GM19351 (cell line): ENCODE data around the gene NKX3-2.
"Not testable (repeated sequence)": the region's sequence is repeated elsewhere in the genome, so short reads cannot be mapped to it uniquely, and the experiment has no call there.

ENCODE experiments used
- ATAC-seq: cut with Tn5 transposase; IDR thresholded peaks from one replicate; pipeline ENCODE4 v1.9.1; 2021; ENCODE audit warnings: mild to moderate bottlenecking, moderate library complexity; ENCODE audit not compliant: unreplicated experiment

NKX3-2 gene

DNA sequence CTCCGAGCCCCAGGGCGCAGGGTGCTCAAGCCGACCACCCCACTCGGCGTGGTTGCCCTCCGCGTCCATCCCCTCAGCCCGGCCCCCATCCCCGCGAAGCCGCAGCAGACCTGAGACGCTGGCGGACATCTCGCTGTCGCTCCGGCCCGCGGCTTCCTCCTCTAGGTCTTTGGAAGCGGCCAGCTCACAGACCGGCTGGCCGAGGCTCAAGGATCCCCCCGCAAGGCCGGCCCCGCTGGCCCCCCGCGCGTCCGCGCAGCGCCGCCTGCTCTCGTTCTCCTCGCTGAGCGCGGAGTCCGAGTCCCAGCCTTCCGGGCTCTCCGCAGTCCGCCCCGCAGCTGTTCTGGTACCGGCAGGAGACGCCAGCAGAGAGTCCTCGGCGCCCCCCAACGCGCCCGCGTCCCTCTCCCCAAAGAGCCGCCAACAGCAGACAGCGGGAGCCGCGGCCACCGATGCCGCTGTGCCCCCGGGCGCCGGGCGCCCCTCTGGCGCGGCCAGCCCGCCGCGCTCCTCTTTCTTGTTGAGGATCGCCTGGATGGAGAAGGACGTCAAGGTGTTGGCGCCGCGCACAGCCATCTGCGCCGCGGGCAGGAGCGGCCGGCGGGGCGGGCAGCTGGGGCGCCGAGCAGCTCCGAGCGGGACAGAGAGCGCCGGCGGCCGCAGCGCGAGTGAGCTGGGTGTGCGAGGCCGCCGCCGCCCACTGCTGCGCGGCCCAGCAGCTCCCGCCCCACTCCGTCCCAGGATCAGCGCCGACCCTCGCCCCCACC is at the start of gene NKX3-2:
TSS of gene NKX3-2 (minus strand) at position 670 of the 767 bp plus-strand sequence. CDS start at position 576, 94 bp downstream.
- no peak for ATAC-seq

GRCh38 chr4:13592220-13592619 is 47.9 kb upstream of the NKX3-2 start:
- ATAC-seq, result no peak

DNA sequence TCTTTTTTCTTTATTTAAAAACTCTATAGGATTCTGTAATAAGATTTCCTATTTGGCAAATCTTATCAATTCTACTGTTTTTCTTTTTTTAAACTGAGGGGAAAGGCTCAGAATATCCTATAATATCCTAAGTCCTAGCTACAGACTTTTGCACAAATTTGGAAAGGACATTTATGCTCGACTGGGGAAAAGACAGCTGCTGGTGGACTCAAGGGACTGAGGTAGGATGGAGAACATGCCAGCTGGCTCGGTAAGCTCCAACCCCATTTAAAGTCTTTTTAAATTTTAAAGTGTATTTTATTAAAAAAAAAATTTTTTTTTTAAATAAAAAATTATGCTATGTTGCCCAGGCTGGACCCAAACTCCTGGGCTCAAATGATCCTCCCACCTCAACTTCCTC is 46.5 kb upstream of the NKX3-2 start:
- no peak for ATAC-seq

- no peak for ATAC-seq
Measured at GRCh38 chr4:13588954-13589353, 44.6 kb upstream of the NKX3-2 start.

GRCh38 chr4:13584481-13584880 is 40.2 kb upstream of the NKX3-2 start:
- no peak for ATAC-seq

- no peak for ATAC-seq
Measured at GRCh38 chr4:13580036-13580435, 35.7 kb upstream of the NKX3-2 start.

DNA sequence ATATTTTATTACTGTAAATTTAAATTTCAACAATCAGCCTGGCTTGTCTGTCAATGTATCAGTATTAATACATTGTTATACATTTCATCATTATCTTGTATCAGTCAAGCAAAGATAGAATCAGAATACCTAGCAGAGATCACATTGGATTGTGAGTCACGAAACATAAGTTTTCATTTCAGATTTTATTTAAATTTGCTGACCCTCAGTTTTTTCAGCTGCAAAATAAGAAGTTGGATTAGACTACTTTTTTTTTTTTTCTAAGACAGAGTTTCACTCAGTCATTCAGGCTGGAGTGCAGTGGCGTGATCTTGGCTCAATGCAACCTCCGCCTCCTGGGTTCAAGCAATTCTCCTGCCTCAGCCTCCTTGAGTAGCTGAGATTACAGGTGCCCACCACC is 33.4 kb upstream of the NKX3-2 start:
- no peak for ATAC-seq

DNA sequence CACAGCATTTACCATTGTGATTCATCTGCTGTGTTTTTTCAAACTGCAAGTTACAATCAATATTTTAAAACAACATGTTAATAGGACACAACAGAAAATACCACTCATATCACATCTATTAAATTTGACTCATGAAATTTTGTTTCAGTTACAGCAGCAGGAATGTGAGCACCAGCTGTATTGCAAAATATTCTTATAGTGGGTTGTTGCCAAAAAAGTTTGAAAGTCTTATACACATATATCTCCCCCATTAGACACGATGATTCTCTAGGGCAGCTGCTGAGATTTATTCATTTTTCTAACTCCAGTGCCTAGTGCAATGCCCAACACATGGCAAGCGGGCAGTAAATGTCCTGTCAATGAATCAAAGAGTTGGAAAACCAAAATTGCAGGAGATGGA is 26.6 kb upstream of the NKX3-2 start:
- ATAC-seq, result no peak

DNA sequence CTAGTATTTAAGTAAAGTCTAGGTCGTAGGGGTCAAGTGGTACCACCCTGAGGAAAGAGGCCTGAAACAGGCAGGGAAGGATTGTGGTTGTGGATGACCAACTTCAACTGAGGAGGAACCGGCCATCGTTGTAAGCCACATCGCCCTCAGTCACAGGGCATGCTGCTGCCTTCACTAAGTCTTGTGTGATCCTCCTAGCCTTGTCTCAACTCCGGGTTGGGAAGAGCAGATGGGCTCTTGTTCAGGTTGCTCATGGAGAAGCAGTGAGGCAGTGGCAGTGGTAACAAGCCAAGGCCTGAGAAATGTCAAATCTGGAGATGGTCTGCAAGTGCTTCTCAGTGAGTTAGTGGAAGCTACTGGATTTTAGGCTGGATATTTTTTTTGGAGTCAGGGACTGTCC is 22.8 kb upstream of the NKX3-2 start:
- no peak for ATAC-seq

DNA sequence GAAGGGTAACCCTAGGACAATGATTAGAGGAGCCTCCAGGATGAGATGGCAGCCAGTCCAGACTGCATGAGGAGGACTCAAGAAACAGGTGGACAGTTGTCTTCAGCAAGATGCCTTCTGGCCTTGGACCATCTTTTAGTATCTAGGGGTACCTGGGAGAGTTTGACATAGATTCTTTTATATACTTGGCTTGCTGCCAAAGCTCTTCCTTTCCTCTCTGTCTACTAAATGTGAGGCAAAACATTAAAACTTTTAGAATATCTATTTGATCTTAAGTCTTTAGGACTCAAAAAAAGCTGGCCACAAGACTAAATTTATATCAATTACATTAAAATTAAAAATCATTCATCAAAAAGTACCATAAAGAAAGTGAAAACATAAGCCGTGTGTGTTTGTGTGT is 18.6 kb upstream of the NKX3-2 start:
- no peak for ATAC-seq

DNA sequence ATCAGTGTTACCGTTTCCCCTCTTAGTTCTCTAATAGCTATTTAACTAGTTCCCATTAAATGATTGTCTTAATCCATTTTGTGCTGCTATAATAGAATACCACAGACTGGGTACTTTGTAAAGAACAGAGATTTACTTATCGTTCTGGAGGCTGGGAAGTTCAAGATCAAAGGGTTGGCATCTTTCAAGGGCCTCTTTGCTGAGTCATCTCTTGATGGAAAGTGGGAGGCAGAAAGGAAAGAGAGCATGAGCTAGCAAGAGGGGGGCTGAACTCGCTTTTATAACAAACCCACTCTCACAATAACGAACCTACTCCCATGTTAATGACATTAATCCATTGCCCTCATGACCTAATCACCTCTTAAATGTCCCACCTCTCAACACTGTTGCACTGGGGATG is 17.4 kb upstream of the NKX3-2 start:
- no peak for ATAC-seq

DNA sequence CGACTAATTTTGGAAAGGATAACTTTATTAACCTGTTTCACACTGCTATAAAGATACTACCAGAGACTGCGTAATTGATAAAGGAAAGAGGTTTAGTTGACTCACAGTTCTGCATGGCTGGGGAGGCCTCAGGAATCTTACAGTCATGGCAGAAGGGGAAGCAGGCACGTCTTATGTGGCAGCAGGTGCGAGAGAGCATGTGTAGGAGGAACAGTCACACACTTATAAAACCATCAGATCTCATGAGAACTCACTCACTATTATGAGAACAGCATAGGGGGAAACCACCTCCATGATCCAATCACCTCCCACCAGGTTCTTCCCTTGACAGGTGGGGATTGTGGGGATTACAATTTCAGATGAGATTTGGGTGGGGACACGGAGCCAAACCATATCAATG is 15.8 kb upstream of the NKX3-2 start:
- ATAC-seq, result not testable (repeated sequence)

DNA sequence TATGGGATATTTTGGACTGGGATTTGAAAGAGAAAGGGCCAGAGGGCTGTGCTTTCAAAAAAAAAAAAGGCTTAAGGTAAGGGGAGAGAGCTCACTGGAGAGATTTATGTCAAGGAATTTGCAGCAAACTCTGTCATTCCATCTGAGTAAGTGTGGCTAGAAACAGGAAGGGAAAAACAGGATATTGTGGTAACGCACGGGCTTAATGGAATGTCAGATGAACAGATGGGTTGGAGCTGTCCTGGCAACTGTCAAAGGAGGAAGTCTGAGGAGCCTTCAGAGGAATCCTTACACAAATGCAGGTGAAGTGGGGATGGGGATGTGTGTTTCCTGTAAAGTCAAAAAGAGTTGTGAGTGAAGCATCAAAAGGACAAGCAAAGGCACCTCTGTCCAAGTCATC is 15.1 kb upstream of the NKX3-2 start:
- no peak for ATAC-seq

DNA sequence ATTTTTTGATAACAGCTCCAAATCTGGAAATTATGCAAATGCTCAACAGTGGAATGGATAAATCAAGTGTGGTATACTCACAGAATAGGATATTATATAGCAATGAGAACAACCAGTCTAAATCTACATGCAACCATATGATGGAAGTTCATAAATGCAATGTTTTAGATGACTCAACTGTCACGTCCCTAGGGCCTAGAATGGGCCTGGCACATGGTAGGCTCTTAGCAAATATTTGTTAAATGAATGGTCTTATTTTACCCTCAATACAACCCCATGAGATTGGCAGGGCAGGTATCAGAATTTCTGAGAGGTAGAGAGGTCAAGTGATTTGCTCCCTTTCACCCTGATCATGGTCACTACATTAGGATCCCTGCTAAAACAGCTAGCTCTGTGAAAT is 14.6 kb upstream of the NKX3-2 start:
- ATAC-seq, result no peak

GRCh38 chr4:13555325-13555724 is 11.0 kb upstream of the NKX3-2 start:
- no peak for ATAC-seq

DNA sequence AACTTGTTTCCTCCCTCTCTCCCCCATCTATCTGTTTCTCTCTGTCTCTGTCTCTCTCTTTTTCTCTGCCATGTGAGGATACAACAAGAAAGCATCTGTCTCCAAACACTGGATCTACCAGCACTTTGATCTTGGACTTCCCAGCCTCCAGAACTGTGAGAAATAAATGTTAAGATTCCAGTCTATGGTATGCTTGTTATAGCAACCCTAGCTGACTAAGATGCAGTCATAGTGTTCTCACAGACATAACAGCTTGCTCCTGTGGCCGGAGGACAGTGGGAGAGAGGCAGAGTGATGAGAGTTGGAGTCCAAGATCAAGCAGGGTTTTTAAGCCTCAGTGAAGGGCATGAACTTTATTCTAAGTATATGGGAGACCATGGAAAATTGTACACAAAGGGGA is 8.8 kb upstream of the NKX3-2 start:
- ATAC-seq, result no peak

DNA sequence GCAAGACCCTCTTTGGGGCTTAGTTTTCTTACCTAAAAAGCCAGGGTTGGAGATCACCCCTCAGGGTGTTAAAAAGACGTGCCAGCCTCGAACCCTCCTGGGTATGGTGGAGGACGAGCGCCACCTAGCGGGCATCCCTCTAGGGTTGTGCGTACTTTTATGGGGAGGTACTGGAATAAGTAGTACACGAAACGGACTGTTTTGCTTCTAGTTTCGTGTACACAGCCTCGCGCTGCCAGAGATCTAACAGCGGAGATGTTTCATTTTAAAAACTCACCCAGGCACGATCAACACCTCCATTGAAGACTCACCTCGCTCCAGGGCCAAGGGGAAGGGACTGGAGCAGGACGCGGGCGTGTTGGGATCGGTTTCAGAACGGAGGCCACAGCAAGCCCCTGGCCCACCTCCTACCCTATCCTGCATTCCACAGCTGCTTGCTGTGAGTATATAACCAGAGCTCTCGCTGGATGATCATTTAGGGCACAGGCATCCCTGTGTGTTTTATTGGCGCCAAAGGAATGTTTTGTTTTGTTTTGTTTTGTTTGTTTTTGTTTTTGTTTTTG is 4.8 kb upstream of the NKX3-2 start:
- peak; percentile 66 for ATAC-seq

GRCh38 chr4:13548059-13548983 is 4.0 kb upstream of the NKX3-2 start:
- ATAC-seq, result peak; percentile 0

DNA sequence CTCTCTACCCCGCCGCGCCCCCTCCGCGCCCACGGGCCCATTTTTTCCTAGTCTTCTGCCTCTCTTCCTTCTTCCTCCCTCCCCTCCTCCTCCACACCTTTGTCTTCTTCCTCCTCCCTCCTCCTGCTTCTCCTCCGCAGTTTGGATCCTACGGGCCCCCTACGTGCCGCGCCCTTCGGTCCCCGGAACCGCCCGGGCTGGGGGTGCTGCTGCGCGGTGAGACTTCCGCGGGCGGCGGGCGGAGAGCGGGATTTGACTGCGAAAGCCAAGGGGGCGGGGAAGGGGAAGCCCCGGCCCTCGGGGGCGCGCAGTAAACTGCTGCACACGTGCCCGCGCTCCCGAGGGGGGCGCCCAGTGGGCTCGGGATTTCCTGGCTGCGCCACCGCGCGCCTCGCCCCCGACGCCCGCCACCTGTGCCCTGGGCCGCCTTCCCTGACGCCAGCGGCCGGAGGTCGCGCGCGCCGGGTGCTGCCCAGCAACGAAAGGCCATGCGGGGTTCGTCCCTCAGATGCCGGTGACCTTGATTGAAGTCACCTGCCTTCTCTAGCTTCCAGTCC is 3.3 kb upstream of the NKX3-2 start:
- no peak for ATAC-seq

GRCh38 chr4:13546941-13547484 is 2.7 kb upstream of the NKX3-2 start:
- ATAC-seq, result no peak
